BLaER1 treated with 17β-estradiol and CSF1 and Interleukin-3, amounts not matched to agents 10 nM and 100 nM (cell line): Measurements from ENCODE around the gene ZSCAN1.

ENCODE experiments used
- H3K27ac ChIP-seq, 11 experiments: shearing (Covaris generic); formaldehyde crosslinking; 2 replicates each; pipeline ENCODE4 v1.8.1; 2022
- H3K27me3 ChIP-seq, 11 experiments: shearing (Covaris generic); formaldehyde crosslinking; 2 replicates each; pipeline ENCODE4 v1.8.1; 2022
- H3K36me3 ChIP-seq, 11 experiments: shearing (Covaris generic); formaldehyde crosslinking; 2 replicates each; pipeline ENCODE4 v1.8.1; 2022
- H3K4me1 ChIP-seq, 10 experiments: shearing (Covaris generic); formaldehyde crosslinking; 2 replicates each; pipeline ENCODE4 v1.8.1; 2022
- H3K4me2 ChIP-seq, 11 experiments: shearing (Covaris generic); formaldehyde crosslinking; 2 replicates each; pipeline ENCODE4 v1.8.1; 2022
- H3K4me3 ChIP-seq, 10 experiments: shearing (Covaris generic); formaldehyde crosslinking; 2 replicates each; pipeline ENCODE4 v1.8.1; 2022
- H3K9ac ChIP-seq, 11 experiments: shearing (Covaris generic); formaldehyde crosslinking; 2 replicates each; pipeline ENCODE4 v1.8.1; 2022
- H3K9me3 ChIP-seq, 11 experiments: shearing (Covaris generic); formaldehyde crosslinking; replicated peaks in 1 of 11; 2 replicates each; pipeline ENCODE4 v1.8.1; 2022
- H4K20me1 ChIP-seq, 11 experiments: shearing (Covaris generic); formaldehyde crosslinking; 2 replicates each; pipeline ENCODE4 v1.8.1; 2022
- Cebpa-rat ChIP-seq, 11 experiments: shearing (Covaris generic); IDR thresholded peaks; 2 replicates each; pipeline ENCODE4 v1.8.1; 2022

Gene ZSCAN1

GRCh38 chr19:58045411-58046050, 11.7 kb downstream of the ZSCAN1 start:
- Histone ChIP-seq H3K27me3 (no peaks in the 10 kb centered on the region), H3K9me3 (peaks cover 95 to 100% (median 98%) of the 10 kb centered on the region in 11 experiments)

GRCh38 chr19:58046856-58047255, 13.0 kb downstream of the ZSCAN1 start:
- TF ChIP-seq Cebpa-rat (IDR thresholded peaks at IDR 0.05), result no peak
- Histone ChIP-seq H3K9ac (no peak overlapping the region), H3K27ac (no peak overlapping the region), H4K20me1 (no peaks in the 10 kb centered on the region), H3K4me1 (peaks cover 0 to 6% (median 0%) of the 10 kb centered on the region in 10 experiments; a peak in 3 of 20 replicates), H3K27me3 (no peaks in the 10 kb centered on the region), H3K36me3 (peaks cover 0 to 3% (median 0%) of the 10 kb centered on the region in 11 experiments; a peak in 1 of 22 replicates), H3K4me3 (no peak overlapping the region), H3K9me3 (peaks cover 93 to 100% (median 97%) of the 10 kb centered on the region in 11 experiments), H3K4me2 (no peak overlapping the region)

More at GRCh38 chr19:58045411-58046050, 11.7 kb downstream of the ZSCAN1 start:
- Histone ChIP-seq H3K4me3 (no peak overlapping the region), H3K27ac (no peak overlapping the region), H3K4me2 (no peak overlapping the region), H3K4me1 (peaks cover 0 to 6% (median 0%) of the 10 kb centered on the region in 10 experiments; a peak in 2 of 20 replicates), H4K20me1 (no peaks in the 10 kb centered on the region), H3K36me3 (no peaks in the 10 kb centered on the region), H3K9ac (no peak overlapping the region)
- no peak for TF ChIP-seq Cebpa-rat (IDR thresholded peaks at IDR 0.05)

DNA sequence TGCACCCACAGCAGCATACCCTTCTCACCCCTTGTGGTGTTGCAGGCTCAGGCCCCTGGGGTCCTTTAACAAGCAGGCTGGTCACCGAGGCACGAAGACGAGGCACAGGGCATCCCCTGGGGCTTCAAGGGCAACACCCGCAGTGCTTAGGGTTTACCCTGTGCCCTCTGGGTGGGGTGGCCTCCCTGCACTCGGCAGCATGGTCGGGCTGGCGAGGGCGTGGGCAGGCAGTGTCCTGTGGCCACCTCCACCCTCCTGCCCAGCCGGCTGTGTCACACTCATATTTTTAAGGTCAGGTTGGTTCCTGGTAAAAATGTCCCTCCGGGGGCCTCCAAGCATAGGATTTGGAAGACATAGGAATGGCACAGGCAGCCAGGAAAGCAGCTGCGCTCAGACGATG, 13.8 kb downstream of the ZSCAN1 start:
- Histone ChIP-seq H3K4me1 (peaks cover 0 to 6% (median 0%) of the 10 kb centered on the region in 10 experiments; a peak in 3 of 20 replicates), H3K4me3 (no peak overlapping the region), H3K36me3 (peaks cover 0 to 5% (median 0%) of the 10 kb centered on the region in 11 experiments; a peak in 1 of 22 replicates), H3K27ac (no peak overlapping the region), H3K27me3 (no peaks in the 10 kb centered on the region), H4K20me1 (no peaks in the 10 kb centered on the region), H3K4me2 (peak overlapping the region in 4 of 11 experiments; percentile 3 to 40 (median 22); a peak in 5 of 22 replicates), H3K9ac (no peak overlapping the region), H3K9me3 (peaks cover 96 to 100% (median 99%) of the 10 kb centered on the region in 11 experiments)
- TF ChIP-seq Cebpa-rat (IDR thresholded peaks at IDR 0.05), result no peak

DNA sequence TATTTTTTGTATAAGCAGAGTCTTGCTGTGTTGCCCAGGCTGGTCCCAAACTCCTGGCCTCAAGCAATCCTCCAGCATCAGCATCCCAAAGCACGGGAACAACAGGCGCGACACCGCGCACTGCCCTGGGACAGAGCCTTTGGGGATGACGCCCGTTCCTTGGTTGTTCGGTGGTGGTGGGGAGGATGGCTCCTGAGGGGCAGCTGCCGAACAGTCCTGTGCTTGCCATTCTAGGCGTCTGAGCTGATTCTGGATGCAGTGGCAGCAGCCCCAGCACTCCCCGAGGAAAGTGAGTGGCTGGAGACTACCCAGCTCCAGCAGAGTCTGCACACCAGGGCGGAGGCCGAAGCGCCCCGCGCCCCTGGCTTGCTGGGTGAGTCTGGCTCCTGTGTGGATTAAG, 18.4 kb downstream of the ZSCAN1 start:
- H3K4me3 ChIP-seq, result no peak overlapping the region
- peaks cover 90 to 100% (median 99%) of the 10 kb centered on the region in 11 experiments for H3K9me3 ChIP-seq
- H3K27ac ChIP-seq, result no peak overlapping the region
- no peak overlapping the region for H3K4me2 ChIP-seq
- H3K27me3 ChIP-seq, result peaks cover 0 to 10% (median 0%) of the 10 kb centered on the region in 11 experiments; a peak in 7 of 22 replicates
- no peak overlapping the region for H3K9ac ChIP-seq
- H3K4me1 ChIP-seq, result peaks cover 0 to 10% (median 0%) of the 10 kb centered on the region in 10 experiments; a peak in 3 of 20 replicates
- peaks cover 0 to 5% (median 0%) of the 10 kb centered on the region in 11 experiments; a peak in 1 of 22 replicates for H3K36me3 ChIP-seq
- H4K20me1 ChIP-seq, result no peaks in the 10 kb centered on the region
- TF ChIP-seq Cebpa-rat (IDR thresholded peaks at IDR 0.05), result no peak

- H3K4me3 ChIP-seq, result 0 out of 20 replicates have a peak overlapping the region, but pooled peaks of 1 of the 10 experiments have one; percentile 6
- H3K9me3 ChIP-seq, result peaks cover 81 to 100% (median 97%) of the 10 kb centered on the region in 11 experiments
- no peak overlapping the region for H3K9ac ChIP-seq
- peaks cover 0 to 7% (median 3%) of the 10 kb centered on the region in 10 experiments; a peak in 12 of 20 replicates for H3K4me1 ChIP-seq
- peaks cover 0 to 5% (median 0%) of the 10 kb centered on the region in 11 experiments; a peak in 1 of 22 replicates for H3K36me3 ChIP-seq
- H4K20me1 ChIP-seq, result no peaks in the 10 kb centered on the region
- H3K27ac ChIP-seq, result no peak overlapping the region
- no peak overlapping the region for H3K4me2 ChIP-seq
- H3K27me3 ChIP-seq, result peaks cover 0 to 10% (median 0%) of the 10 kb centered on the region in 11 experiments; a peak in 7 of 22 replicates
- TF ChIP-seq Cebpa-rat (IDR thresholded peaks at IDR 0.05), result no peak
Observed at GRCh38 chr19:58053480-58054156, 19.8 kb downstream of the ZSCAN1 start.

- H3K4me2 ChIP-seq, result peak overlapping the region; percentile 9 to 59 (median 52); a peak in 20 of 22 replicates
Observed at GRCh38 chr19:58054901-58055874, 21.4 kb downstream of the ZSCAN1 start.

DNA sequence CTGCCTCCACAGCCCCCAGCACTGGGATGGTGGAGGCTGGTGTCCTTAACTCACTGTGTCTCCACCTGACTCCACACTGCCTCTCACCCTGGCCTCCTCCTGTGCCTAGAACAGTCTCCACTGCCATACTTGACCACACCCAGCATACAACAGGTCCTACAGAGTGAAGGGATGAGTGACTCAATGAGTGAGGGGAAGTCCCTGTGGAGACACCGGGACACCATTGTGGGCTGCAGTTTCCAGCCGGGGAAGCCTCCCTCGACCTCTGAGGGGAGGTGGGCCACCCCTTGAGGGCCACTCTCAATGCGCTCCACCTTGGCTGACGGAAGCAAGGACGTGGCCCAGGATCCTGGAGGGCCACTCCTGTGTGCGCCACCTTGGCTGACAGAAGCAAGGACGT, 22.4 kb downstream of the ZSCAN1 start:
- Histone ChIP-seq H3K27me3 (peaks cover 0 to 10% (median 0%) of the 10 kb centered on the region in 11 experiments; a peak in 7 of 22 replicates), H3K4me1 (peaks cover 6 to 23% (median 14%) of the 10 kb centered on the region in 10 experiments; a peak in 15 of 20 replicates), H3K4me2 (no peak overlapping the region), H3K9me3 (peaks cover 74 to 100% (median 96%) of the 10 kb centered on the region in 11 experiments), H3K4me3 (no peak overlapping the region), H4K20me1 (no peaks in the 10 kb centered on the region), H3K9ac (no peak overlapping the region), H3K27ac (no peak overlapping the region), H3K36me3 (peaks cover 0 to 15% (median 3%) of the 10 kb centered on the region in 11 experiments; a peak in 16 of 22 replicates)
- no peak for TF ChIP-seq Cebpa-rat (IDR thresholded peaks at IDR 0.05)

More at GRCh38 chr19:58054901-58055874, 21.4 kb downstream of the ZSCAN1 start:
- Histone ChIP-seq H3K4me1 (peaks cover 6 to 19% (median 14%) of the 10 kb centered on the region in 10 experiments; a peak in 15 of 20 replicates), H3K4me3 (peak overlapping the region; percentile 27 to 63 (median 42); a peak in 19 of 20 replicates), H3K27me3 (peaks cover 0 to 10% (median 0%) of the 10 kb centered on the region in 11 experiments; a peak in 7 of 22 replicates), H3K27ac (peak overlapping the region in 1 of 11 experiments; percentile 25; a peak in 2 of 22 replicates), H3K9me3 (peaks cover 75 to 100% (median 97%) of the 10 kb centered on the region in 11 experiments), H4K20me1 (no peaks in the 10 kb centered on the region), H3K9ac (peak overlapping the region in 8 of 11 experiments; percentile 19 to 47 (median 38); a peak in 10 of 22 replicates), H3K36me3 (peaks cover 0 to 8% (median 0%) of the 10 kb centered on the region in 11 experiments; a peak in 5 of 22 replicates)
- no peak for TF ChIP-seq Cebpa-rat (IDR thresholded peaks at IDR 0.05)

DNA sequence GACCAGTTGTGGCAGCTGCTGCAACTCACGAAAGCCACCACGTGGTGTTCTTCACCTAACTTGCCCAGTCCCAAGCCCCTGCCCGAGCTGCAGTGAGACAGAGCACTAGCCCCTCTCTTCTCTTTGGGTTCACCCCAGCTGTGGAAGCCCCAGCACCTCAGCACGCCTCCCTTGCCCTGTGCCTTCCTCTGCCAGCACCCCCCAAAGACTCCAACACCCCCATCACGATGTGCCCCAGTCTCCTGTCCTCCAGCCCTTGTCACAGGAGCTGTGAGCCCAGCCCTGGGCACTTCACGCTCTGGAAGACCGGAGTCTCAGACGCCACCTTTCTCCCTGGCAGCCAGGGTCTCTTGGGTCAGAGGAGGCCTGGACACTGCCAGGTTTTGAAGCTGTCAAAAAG, 23.0 kb downstream of the ZSCAN1 start:
- Histone ChIP-seq H3K27ac (no peak overlapping the region), H3K27me3 (peaks cover 0 to 10% (median 0%) of the 10 kb centered on the region in 11 experiments; a peak in 7 of 22 replicates), H3K9ac (no peak overlapping the region), H4K20me1 (no peaks in the 10 kb centered on the region), H3K4me1 (peaks cover 6 to 23% (median 14%) of the 10 kb centered on the region in 10 experiments; a peak in 15 of 20 replicates), H3K4me2 (no peak overlapping the region), H3K36me3 (peaks cover 2 to 19% (median 8%) of the 10 kb centered on the region in 11 experiments; a peak in 19 of 22 replicates), H3K9me3 (peaks cover 74 to 100% (median 97%) of the 10 kb centered on the region in 11 experiments), H3K4me3 (no peak overlapping the region)
- TF ChIP-seq Cebpa-rat (IDR thresholded peaks at IDR 0.05), result no peak
